Naive B cell (primary cell): ENCODE results near the gene EFL1. TPM values are rescaled to one million over a fixed set of nuclear protein-coding genes. Genes with fewer than 3 reads are reported as not detected.

ENCODE experiments used
- ATAC-seq, 2 donors: fragments of 150-1000 bp; cut with Tn5 transposase; 2 replicates each; pipeline ENCODE4 v1.10.0; 2021; ENCODE audit warnings: low read depth in 2 of 2, mild to moderate bottlenecking in 2 of 2, moderate library complexity in 2 of 2
- DNase-seq: peaks from one replicate; pipeline ENCODE4 v3.0.0; 2022
- H3K27ac Mint-ChIP-seq, 6 donors: one replicate each; pipeline ENCODE4 v1.8.0; 2020 to 2022; ENCODE audit warnings: mild to moderate bottlenecking in 6 of 6, mixed read lengths in 6 of 6, moderate library complexity in 5 of 6, inconsistent platforms in 2 of 6
- H3K27me3 Mint-ChIP-seq, 3 donors: one replicate each; pipeline ENCODE4 v1.8.0; 2021 to 2022; ENCODE audit warnings: mixed read lengths in 3 of 3, mild to moderate bottlenecking in 1 of 3
- H3K36me3 Mint-ChIP-seq, 2 donors: one replicate each; pipeline ENCODE4 v1.8.0; 2020 to 2022; ENCODE audit warnings: mixed read lengths in 2 of 2, inconsistent platforms in 1 of 2, mild to moderate bottlenecking in 1 of 2
- H3K4me1 Mint-ChIP-seq, 3 donors: one replicate each; pipeline ENCODE4 v1.8.0; 2020 to 2022; ENCODE audit warnings: mixed read lengths in 3 of 3, inconsistent platforms in 1 of 3, mild to moderate bottlenecking in 1 of 3, moderate library complexity in 1 of 3
- H3K4me3 Mint-ChIP-seq, 8 donors: one replicate each; pipeline ENCODE4 v1.8.0; 2020 to 2022; ENCODE audit warnings: mild to moderate bottlenecking in 8 of 8, mixed read lengths in 8 of 8, moderate library complexity in 8 of 8, inconsistent platforms in 2 of 8
- H3K9me3 Mint-ChIP-seq, 7 donors: one replicate each; pipeline ENCODE4 v1.8.0; 2020 to 2022; ENCODE audit warnings: mixed read lengths in 7 of 7, mild to moderate bottlenecking in 5 of 7, inconsistent platforms in 2 of 7, moderate library complexity in 1 of 7
- polyA plus RNA-seq, 6 donors: library from polyadenylated mRNA; unstranded; fragments of 300-500 nt; fragmentation: Illumina TruSeq; gene quantifications; one replicate each; pipeline ENCODE4 v1.2.3, GENCODE V29; 2021; ENCODE audit warnings: low read depth in 6 of 6

Gene EFL1
- polyA plus RNA-seq, 6 donors from 2014 or later, result 17.7 to 43.0 (median 23.7) TPM

DNA sequence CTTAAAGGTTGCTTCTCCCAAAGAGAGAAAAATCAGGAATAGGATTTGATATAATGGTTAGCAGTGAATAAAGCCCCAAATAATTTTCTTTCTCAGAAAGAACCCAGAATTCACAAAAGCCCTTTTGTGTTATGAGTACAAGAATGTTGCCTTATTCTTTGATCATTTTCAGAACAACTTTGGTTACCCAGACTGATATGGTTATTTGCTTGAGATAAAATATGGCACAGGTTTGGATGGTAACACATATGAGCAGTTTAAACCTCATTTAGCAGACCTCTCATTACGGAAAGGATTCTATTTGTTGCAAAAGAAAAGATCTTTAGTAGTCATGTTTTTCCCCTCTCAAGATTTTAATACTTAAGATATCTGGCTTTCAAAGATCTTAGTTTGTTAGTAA is 111.9 kb downstream of the EFL1 start:
- Mint-ChIP-seq H3K27me3 (no peaks in the 10 kb centered on the region), H3K27ac (no peak overlapping the region)

DNA sequence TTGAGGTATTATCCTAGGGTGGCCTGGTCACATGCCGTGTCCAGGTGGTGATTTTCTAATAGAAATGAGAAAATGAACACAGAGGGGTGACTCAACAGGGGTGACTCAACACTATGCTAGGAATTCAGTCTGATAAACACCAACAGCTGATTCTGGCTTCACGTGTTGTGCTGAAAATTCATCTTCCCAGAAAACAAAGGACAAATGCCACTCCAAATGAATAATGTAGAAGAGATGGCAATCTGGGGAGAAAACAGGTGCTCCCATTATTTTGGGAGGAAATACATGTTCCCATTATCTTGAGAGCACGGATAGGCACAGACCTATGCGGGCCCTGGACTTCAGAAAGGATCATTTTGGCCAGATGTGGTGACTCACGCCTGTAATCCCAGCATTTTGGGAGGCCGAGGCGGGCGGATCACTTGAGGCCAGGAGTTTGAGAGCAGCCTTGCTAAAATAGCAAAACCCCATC is 115.5 kb downstream of the EFL1 start:
- DNase-seq, result no peak
- H3K4me1 Mint-ChIP-seq, result peaks cover 0 to 4% (median 0%) of the 10 kb centered on the region in 3 donors
- H3K9me3 Mint-ChIP-seq, result no peaks in the 10 kb centered on the region
- peaks cover 9 to 16% of the 10 kb centered on the region in 2 donors for H3K36me3 Mint-ChIP-seq
- H3K4me3 Mint-ChIP-seq, result no peak overlapping the region
- H3K27ac Mint-ChIP-seq, result peak overlapping the region in 2 of 6 donors; percentile 5 to 51
- H3K27me3 Mint-ChIP-seq, result no peaks in the 10 kb centered on the region
- no peak for ATAC-seq

More for the DNA sequence above, 111.9 kb downstream of the EFL1 start:
- no peak for DNase-seq
- H3K9me3 Mint-ChIP-seq, result no peaks in the 10 kb centered on the region
- peaks cover 15 to 21% of the 10 kb centered on the region in 2 donors for H3K36me3 Mint-ChIP-seq
- no peak for ATAC-seq
- H3K4me1 Mint-ChIP-seq, result peaks cover 0 to 4% (median 0%) of the 10 kb centered on the region in 3 donors
- no peak overlapping the region for H3K4me3 Mint-ChIP-seq

DNA sequence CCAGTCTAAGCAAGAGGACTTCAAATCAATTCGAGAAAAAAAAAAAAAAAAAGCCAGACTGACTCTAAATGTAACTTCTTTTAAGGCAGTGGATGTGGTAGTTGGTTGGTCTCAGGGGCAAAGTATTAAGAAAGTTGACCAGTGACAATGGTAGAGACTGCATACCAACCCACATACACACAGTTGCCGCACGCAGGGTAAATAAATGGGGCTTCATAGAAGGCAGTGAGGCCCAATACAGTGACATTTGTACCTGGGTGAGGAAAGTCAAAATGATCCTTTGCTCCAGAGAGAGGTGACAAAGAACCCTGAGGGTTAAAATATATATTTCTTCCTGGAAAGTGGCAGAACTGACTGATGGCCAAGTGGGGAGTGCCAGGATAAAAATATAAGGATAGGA is 116.0 kb downstream of the EFL1 start:
- Mint-ChIP-seq H3K36me3 (peaks cover 4 to 12% of the 10 kb centered on the region in 2 donors), H3K9me3 (no peaks in the 10 kb centered on the region), H3K4me1 (peaks cover 0 to 4% (median 0%) of the 10 kb centered on the region in 3 donors), H3K27ac (peak overlapping the region in 3 of 6 donors; percentile 4 to 51 (median 5)), H3K4me3 (no peak overlapping the region), H3K27me3 (no peaks in the 10 kb centered on the region)
- DNase-seq (no peak), ATAC-seq (no peak)

DNA sequence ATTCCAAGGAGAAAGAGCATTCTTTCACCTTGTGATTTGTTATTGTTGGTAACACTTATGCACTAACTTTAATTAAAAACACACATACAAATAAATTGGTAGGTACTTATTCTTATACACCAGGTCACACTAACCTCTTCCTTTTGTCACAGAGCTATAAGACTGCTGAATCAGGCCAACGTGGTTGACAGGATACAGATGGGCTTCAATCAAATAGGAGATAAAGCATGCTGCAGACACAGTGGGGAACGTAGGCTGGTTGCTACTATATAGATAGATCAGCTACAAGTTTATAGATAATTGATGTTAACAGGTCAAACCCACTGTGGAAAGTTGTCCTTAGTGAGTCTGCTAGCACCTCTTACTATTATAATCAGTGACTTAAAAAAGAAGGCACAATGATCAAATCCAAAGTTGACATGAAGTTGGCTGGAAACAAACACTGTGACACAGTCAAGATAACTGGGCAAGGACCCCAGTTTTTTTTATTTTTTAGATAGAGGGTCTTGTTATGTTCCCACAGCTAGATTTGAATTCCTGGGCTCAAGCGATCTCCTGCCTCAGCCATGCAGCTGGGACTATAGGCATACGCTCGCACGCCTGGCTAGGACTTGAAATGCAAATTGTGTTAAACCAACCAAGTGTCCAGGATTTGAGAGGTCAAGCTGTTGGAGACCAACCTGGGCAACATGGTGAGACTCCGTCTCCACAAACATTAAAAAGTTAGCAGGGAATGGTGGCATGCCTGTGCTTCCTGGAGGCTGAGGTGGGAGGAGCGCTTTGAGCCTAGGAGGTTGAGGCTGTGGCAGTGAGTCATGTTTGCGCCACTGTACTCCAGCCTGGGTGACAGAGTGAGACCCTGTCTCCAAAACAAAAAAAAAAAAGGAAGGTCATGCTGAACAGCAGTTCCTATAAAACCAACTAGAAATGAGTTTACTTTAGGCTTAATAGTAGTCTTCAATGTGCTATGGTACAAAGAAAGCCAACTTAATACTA is 118.8 kb downstream of the EFL1 start:
- H3K4me3 Mint-ChIP-seq, result no peak overlapping the region
- no peaks in the 10 kb centered on the region for H3K27me3 Mint-ChIP-seq
- ATAC-seq (no peak), DNase-seq (no peak)
- H3K4me1 Mint-ChIP-seq, result peaks cover 0 to 6% (median 4%) of the 10 kb centered on the region in 3 donors
- H3K9me3 Mint-ChIP-seq, result no peaks in the 10 kb centered on the region
- H3K36me3 Mint-ChIP-seq, result peaks cover 3 to 7% of the 10 kb centered on the region in 2 donors
- H3K27ac Mint-ChIP-seq, result peak overlapping the region in 1 of 6 donors; percentile 62

DNA sequence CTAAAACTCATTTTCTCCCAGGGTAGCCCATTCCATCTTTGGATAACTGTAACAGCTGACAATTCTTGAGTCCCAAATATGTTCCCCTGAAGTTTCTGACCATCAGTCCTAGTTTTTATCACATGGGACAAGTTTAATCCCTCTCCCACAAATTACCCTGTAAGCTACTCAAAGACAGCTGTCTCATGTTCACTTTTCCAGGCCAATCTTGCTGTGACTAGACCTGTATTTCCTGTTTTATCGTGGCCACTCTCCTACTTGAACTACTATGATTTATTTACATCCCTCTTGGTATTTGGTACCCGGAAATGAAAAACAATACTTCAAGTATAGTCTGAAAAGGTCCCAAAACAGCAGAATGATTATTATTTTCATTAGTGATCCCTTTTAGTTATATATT is 121.6 kb downstream of the EFL1 start:
- Mint-ChIP-seq H3K9me3 (no peaks in the 10 kb centered on the region), H3K27me3 (no peaks in the 10 kb centered on the region), H3K36me3 (peaks cover 15 to 17% of the 10 kb centered on the region in 2 donors), H3K4me1 (peaks cover 0 to 6% (median 0%) of the 10 kb centered on the region in 3 donors), H3K27ac (peak overlapping the region in 2 of 6 donors; percentile 17 to 66), H3K4me3 (no peak overlapping the region)
- ATAC-seq, result no peak
- DNase-seq, result no peak

DNA sequence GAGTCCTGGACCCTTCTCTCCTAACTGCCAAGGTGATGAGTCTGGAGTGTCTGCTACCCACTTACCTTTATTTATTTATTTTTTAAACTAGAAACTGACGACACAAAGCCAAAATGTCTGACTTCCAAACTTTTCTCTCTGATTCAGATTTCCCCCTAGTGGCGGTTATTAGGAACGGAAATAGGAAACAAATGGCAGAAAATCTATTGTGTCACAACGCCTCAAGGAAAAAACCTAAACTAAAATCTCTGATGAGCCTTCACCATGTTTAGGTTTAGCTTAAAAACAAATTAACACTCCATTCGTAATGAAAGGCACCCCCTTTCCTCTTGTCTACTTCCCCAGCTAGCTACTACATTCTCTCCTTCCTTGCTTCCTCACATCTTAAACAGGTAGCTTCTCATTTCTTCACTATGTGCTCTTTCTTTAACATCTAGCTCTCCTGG is 122.7 kb downstream of the EFL1 start:
- no peak overlapping the region for H3K4me3 Mint-ChIP-seq

DNA sequence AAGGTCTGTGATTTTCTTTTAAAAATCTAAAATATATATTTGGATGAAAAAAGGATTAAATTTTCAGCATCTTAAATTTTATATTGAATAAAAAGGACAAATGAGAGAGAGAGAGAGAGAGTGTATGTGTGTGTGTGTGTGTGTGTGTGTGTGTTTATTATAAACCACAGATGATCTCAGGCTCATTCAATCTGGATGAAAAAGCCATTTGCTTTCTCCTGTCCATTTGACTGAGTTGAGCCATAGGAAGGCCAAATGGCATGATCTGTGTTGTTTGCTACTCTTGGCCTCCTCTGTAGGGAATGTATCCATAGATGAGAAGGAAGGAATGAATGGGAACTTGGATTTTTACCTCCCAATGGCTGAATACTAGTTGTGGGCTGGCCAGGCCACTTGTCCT is 124.2 kb downstream of the EFL1 start:
- Mint-ChIP-seq H3K9me3 (no peaks in the 10 kb centered on the region), H3K27ac (peak overlapping the region in 1 of 6 donors; percentile 2), H3K36me3 (peaks cover 15 to 30% of the 10 kb centered on the region in 2 donors), H3K4me1 (peaks cover 0 to 6% (median 0%) of the 10 kb centered on the region in 3 donors), H3K4me3 (no peak overlapping the region), H3K27me3 (no peaks in the 10 kb centered on the region)
- no peak for ATAC-seq
- DNase-seq, result no peak

More for the DNA sequence above, 122.7 kb downstream of the EFL1 start:
- Mint-ChIP-seq H3K27ac (peak overlapping the region in 1 of 6 donors; percentile 67), H3K36me3 (peaks cover 15 to 18% of the 10 kb centered on the region in 2 donors), H3K9me3 (no peaks in the 10 kb centered on the region), H3K4me1 (peaks cover 0 to 6% (median 0%) of the 10 kb centered on the region in 3 donors), H3K27me3 (no peaks in the 10 kb centered on the region)
- no peak for ATAC-seq
- peak; percentile 7 for DNase-seq

DNA sequence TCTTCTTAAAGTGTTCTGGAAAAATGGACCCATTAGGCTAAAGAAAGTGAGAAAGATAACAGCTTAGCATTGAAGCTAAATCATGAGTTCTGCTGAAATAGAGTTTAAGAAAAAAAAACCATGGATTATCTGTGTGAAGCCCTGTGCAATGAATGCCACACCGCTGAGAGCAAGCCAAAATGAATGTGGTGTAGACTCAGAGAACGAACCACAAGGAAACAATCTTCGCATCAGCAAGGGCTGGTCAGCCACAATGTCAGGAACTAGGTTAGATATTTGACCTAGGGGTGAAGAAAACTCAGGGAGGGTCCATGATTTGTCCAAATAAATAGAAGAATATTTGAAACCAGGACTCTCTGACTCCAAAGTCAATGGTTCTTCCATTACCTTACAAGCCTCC is 125.3 kb downstream of the EFL1 start:
- Mint-ChIP-seq H3K4me3 (no peak overlapping the region), H3K36me3 (peaks cover 23 to 37% of the 10 kb centered on the region in 2 donors), H3K27ac (no peak overlapping the region), H3K4me1 (peaks cover 0 to 6% (median 3%) of the 10 kb centered on the region in 3 donors), H3K9me3 (no peaks in the 10 kb centered on the region), H3K27me3 (no peaks in the 10 kb centered on the region)
- ATAC-seq (no peak), DNase-seq (no peak)

DNA sequence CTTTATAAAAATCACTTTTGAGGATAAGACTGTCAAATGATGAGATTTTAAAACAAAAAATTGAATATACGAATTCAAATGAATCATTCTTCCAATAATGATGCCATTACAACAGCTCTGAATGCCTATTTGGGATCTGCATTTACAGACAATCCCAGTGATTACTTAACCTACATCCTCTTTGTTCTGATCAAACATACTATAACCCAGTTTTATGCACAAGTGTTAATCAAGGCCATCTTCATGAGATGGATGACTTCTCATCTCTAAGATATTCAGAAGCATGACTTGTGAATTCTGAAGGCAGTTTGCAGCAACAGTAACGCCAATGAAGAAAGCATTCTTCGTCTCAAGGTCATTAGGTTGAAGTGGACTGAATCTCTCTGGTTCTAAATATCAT is 126.4 kb downstream of the EFL1 start:
- H3K9me3 Mint-ChIP-seq, result no peaks in the 10 kb centered on the region
- no peak overlapping the region for H3K4me3 Mint-ChIP-seq
- H3K27me3 Mint-ChIP-seq, result no peaks in the 10 kb centered on the region
- ATAC-seq, result no peak
- no peak overlapping the region for H3K27ac Mint-ChIP-seq
- peaks cover 0 to 6% (median 6%) of the 10 kb centered on the region in 3 donors for H3K4me1 Mint-ChIP-seq
- peaks cover 26 to 37% of the 10 kb centered on the region in 2 donors for H3K36me3 Mint-ChIP-seq
- no peak for DNase-seq

DNA sequence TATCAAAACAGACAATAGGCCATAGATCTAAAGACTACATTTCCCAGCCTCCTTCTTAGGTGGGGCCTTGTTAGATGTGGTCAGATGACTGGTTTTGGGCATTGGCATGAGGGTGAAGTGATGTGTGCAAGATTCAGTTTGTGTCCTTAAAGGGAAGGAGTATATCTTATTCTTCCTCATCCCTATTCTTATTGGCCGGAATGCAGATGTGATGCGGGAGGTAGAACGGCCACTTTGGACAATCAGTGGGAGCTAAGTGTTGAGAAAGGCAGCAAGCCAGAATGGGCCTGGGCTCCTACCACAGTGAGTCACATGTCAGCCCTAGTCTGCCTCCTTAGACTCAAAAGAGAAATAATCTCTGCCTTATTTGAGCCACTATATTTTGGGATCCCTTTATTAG is 126.9 kb downstream of the EFL1 start:
- Mint-ChIP-seq H3K4me3 (no peak overlapping the region), H3K9me3 (no peaks in the 10 kb centered on the region), H3K4me1 (peaks cover 0 to 8% (median 6%) of the 10 kb centered on the region in 3 donors), H3K36me3 (peaks cover 26 to 37% of the 10 kb centered on the region in 2 donors), H3K27me3 (no peaks in the 10 kb centered on the region), H3K27ac (no peak overlapping the region)
- DNase-seq (no peak), ATAC-seq (no peak)

DNA sequence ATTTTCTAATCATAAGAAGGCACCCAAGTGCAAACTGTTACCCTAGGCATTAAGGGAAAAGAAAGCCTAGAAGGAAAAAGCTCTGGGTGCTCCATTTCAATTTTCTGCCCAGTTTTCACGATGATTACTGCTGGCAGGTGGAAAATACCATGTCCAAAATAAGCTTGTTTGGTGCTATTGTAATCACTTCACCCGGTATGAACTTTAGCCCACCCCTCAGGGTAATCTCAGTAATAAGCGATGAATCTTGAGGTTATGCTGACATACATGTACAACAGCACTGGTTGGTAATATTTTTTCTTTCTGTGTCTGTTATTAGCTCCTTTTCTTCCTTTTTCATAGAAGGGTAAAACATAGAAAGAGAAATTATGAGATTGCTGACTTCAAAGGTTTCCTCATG is 128.1 kb downstream of the EFL1 start:
- peaks cover 26 to 42% of the 10 kb centered on the region in 2 donors for H3K36me3 Mint-ChIP-seq

DNA sequence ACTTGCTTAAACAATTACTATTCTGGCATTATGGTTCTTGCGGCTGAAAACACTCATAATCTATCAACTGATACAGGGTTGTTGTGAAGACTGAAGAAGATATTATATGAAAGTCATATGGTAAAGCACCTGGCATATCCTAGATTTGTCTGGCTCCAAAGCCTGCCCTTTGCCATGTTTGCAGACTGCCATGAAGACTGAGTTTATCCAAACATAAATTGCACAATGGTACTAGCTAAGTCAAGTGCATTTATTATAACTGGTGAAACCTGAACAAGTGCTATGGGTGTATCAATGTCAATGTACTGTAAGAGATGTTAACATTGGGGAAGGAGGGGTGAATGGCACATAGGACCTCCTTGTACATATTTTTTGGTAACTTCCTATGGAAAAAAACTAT is 129.3 kb downstream of the EFL1 start:
- DNase-seq (no peak), ATAC-seq (no peak)
- H3K27ac Mint-ChIP-seq, result no peak overlapping the region
- H3K9me3 Mint-ChIP-seq, result no peaks in the 10 kb centered on the region
- H3K27me3 Mint-ChIP-seq, result no peaks in the 10 kb centered on the region
- no peak overlapping the region for H3K4me3 Mint-ChIP-seq
- peaks cover 19 to 37% of the 10 kb centered on the region in 2 donors for H3K36me3 Mint-ChIP-seq
- peaks cover 0 to 6% (median 3%) of the 10 kb centered on the region in 3 donors for H3K4me1 Mint-ChIP-seq

More for the DNA sequence above, 128.1 kb downstream of the EFL1 start:
- no peak overlapping the region for H3K4me3 Mint-ChIP-seq
- H3K9me3 Mint-ChIP-seq, result no peaks in the 10 kb centered on the region
- no peaks in the 10 kb centered on the region for H3K27me3 Mint-ChIP-seq
- no peak for ATAC-seq
- DNase-seq, result no peak
- H3K4me1 Mint-ChIP-seq, result peaks cover 0 to 6% (median 3%) of the 10 kb centered on the region in 3 donors
- H3K27ac Mint-ChIP-seq, result no peak overlapping the region

DNA sequence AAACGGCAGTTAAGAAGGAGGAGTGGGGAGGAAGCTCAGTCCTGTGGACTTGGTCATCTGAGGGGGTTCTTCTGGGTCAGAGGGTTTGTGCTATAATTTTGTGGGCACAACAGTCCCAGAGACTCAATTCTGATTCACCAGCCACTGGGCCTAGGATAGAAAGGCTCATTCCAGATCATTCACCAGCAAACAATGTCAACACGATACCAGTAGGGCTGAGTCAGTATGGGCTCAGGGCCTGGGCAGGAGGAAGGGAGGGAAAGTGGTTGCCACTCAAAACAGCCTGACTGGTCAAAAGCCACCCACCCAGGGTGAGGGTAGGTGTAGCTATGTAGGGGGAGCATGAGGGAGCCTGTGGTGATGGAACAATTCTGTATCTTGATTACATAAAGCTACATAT is 129.8 kb downstream of the EFL1 start:
- H3K36me3 Mint-ChIP-seq, result peaks cover 14 to 33% of the 10 kb centered on the region in 2 donors
- H3K27ac Mint-ChIP-seq, result peak overlapping the region in 3 of 6 donors; percentile 12 to 58 (median 37)

More for the DNA sequence above, 129.8 kb downstream of the EFL1 start:
- no peak overlapping the region for H3K4me3 Mint-ChIP-seq
- DNase-seq, result no peak
- no peak for ATAC-seq
- no peaks in the 10 kb centered on the region for H3K9me3 Mint-ChIP-seq
- no peaks in the 10 kb centered on the region for H3K27me3 Mint-ChIP-seq
- H3K4me1 Mint-ChIP-seq, result peaks cover 0 to 6% (median 3%) of the 10 kb centered on the region in 3 donors
